Upper lobe of left lung (tissue), 6 donors: ENCODE measurements around the gene CDH5. TPM values are rescaled to one million over a fixed set of nuclear protein-coding genes. Genes with fewer than 3 reads are reported as not detected.
A peak's percentile ranks its signal among the peaks of the same experiment; 100 is the strongest.

Experiments used
- ATAC-seq, 2 donors: fragments of 200-7000 bp; cut with Tn5 transposase; one replicate each; pipeline ENCODE4 v1.9.1; 2022; ENCODE audit warnings: mild to moderate bottlenecking in 2 of 2, moderate library complexity in 2 of 2; ENCODE audit not compliant: low FRiP score in 2 of 2
- DNase-seq, 2 donors: peaks; one replicate each; pipeline ENCODE4 v3.0.0-alpha.2; 2019 to 2020
- H3K27ac ChIP-seq, 4 donors: fragments of 200-600 bp; sonication (generic); one replicate each; pipeline ENCODE4 v1.5.1; 2016 to 2019
- H3K27me3 ChIP-seq, 4 donors: fragments of 200-600 bp; sonication (generic); one replicate each; pipeline ENCODE4 v1.5.1; 2017 to 2019
- H3K36me3 ChIP-seq, 4 donors: fragments of 200-600 bp; sonication (generic); one replicate each; pipeline ENCODE4 v1.5.1; 2016 to 2019
- H3K4me1 ChIP-seq, 4 donors: fragments of 200-600 bp; sonication (generic); one replicate each; pipeline ENCODE4 v1.5.1; 2018 to 2019
- H3K4me3 ChIP-seq, 4 donors: fragments of 200-600 bp; sonication (generic); one replicate each; pipeline ENCODE4 v1.5.1; 2017 to 2019; ENCODE audit warnings: mild to moderate bottlenecking in 2 of 4, moderate library complexity in 1 of 4
- H3K9me3 ChIP-seq, 4 donors: fragments of 200-600 bp; sonication (generic); one replicate each; pipeline ENCODE4 v1.5.1; 2018 to 2019
- EP300 ChIP-seq, 4 donors: sonication (generic); formaldehyde crosslinking; IDR thresholded peaks; one replicate each; pipeline ENCODE4 v1.5.1; 2017; ENCODE audit warnings: antibody characterized with exemption in 4 of 4, control low read depth in 2 of 4
- POLR2A ChIP-seq, 4 donors: fragments of 450-650 bp; IDR thresholded peaks; one replicate each; pipeline ENCODE4 v1.5.1; 2016 to 2017; ENCODE audit warnings: antibody characterized with exemption in 4 of 4, mild to moderate bottlenecking in 2 of 4
- POLR2AphosphoS5 ChIP-seq, 2 donors: sonication (generic); formaldehyde crosslinking; IDR thresholded peaks; one replicate each; pipeline ENCODE4 v1.5.1; 2017; ENCODE audit warnings: antibody characterized with exemption in 2 of 2
- WGBS, 2 donors: methylation state at CpG; one replicate each; pipeline ENCODE4 v1.1.5; 2017 to 2018; 5-methylcytosine and 5-hydroxymethylcytosine counted together
- total RNA-seq, 6 donors: library from RNA; depleted of rRNA in 4 of 6; stranded (reverse); fragments of >200 nt in 4 of 6; gene quantifications; one replicate each; pipeline versions ENCODE4 v1.1.0 to v1.2.1, GENCODE V29; 2016 to 2021
- TF ChIP-seq, protein P1 (sequence below), 6 experiments: fragments of 450-650 bp in 4 of 6; fragments of 200-600 bp in 2 of 6; sonication (generic) in 2 of 6; IDR thresholded peaks; one replicate each; pipeline ENCODE4 v1.5.1; 2016 to 2019; ENCODE audit warnings: antibody characterized with exemption in 6 of 6
- donor health status: DM: no; HTN: no; CAD: no; lungs with moderate emphysema.
- donor health status: DM: no; HTN: yes; CAD: no; lungs with severe emphysema.

The CDH5 gene
- total RNA-seq, 6 donors from 2014 or later = 54.5 to 146 (median 89.8) TPM

GRCh38 chr16:66402166-66402565 is 35.7 kb downstream of the CDH5 start:
- DNase-seq (no peak), ATAC-seq (no peak)
- Histone ChIP-seq H3K27ac (no peak overlapping the region), H3K4me1 (peaks cover 5 to 12% (median 8%) of the 10 kb centered on the region in 4 donors), H3K27me3 (no peaks in the 10 kb centered on the region), H3K4me3 (no peak overlapping the region), H3K36me3 (peaks cover 0 to 60% (median 15%) of the 10 kb centered on the region in 4 donors), H3K9me3 (no peaks in the 10 kb centered on the region)
- 84 to 100% methylated on average over 4 of the region's 12 CpGs for WGBS, 2 donors
- TF ChIP-seq EP300 (IDR thresholded peaks at IDR 0.05) (no peak), POLR2AphosphoS5 (IDR thresholded peaks at IDR 0.05) (no peak), POLR2A (IDR thresholded peaks at IDR 0.05) (no peak)
- TF ChIP-seq, protein P1, sequence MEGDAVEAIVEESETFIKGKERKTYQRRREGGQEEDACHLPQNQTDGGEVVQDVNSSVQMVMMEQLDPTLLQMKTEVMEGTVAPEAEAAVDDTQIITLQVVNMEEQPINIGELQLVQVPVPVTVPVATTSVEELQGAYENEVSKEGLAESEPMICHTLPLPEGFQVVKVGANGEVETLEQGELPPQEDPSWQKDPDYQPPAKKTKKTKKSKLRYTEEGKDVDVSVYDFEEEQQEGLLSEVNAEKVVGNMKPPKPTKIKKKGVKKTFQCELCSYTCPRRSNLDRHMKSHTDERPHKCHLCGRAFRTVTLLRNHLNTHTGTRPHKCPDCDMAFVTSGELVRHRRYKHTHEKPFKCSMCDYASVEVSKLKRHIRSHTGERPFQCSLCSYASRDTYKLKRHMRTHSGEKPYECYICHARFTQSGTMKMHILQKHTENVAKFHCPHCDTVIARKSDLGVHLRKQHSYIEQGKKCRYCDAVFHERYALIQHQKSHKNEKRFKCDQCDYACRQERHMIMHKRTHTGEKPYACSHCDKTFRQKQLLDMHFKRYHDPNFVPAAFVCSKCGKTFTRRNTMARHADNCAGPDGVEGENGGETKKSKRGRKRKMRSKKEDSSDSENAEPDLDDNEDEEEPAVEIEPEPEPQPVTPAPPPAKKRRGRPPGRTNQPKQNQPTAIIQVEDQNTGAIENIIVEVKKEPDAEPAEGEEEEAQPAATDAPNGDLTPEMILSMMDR (IDR thresholded peaks at IDR 0.05) = no peak

DNA sequence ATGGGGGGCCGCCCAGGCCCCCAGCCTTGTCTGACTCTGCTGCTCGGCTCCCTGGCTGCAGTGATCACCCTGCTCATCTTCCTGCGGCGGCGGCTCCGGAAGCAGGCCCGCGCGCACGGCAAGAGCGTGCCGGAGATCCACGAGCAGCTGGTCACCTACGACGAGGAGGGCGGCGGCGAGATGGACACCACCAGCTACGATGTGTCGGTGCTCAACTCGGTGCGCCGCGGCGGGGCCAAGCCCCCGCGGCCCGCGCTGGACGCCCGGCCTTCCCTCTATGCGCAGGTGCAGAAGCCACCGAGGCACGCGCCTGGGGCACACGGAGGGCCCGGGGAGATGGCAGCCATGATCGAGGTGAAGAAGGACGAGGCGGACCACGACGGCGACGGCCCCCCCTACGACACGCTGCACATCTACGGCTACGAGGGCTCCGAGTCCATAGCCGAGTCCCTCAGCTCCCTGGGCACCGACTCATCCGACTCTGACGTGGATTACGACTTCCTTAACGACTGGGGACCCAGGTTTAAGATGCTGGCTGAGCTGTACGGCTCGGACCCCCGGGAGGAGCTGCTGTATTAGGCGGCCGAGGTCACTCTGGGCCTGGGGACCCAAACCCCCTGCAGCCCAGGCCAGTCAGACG is 36.2 kb downstream of the CDH5 start:
- Histone ChIP-seq H3K9me3 (no peaks in the 10 kb centered on the region), H3K27me3 (no peaks in the 10 kb centered on the region), H3K4me1 (peaks cover 8 to 16% (median 10%) of the 10 kb centered on the region in 4 donors), H3K36me3 (peaks cover 0 to 55% (median 15%) of the 10 kb centered on the region in 4 donors), H3K4me3 (no peak overlapping the region), H3K27ac (no peak overlapping the region)
- WGBS, 2 donors = 84 to 91% methylated on average over 12 to 53 of the region's 61 CpGs
- no peak for ATAC-seq
- peak in 1 of 2 donors; percentile 79 for DNase-seq
- TF ChIP-seq, protein P1 (IDR thresholded peaks at IDR 0.05) = no peak
- TF ChIP-seq EP300 (IDR thresholded peaks at IDR 0.05) (no peak), POLR2A (IDR thresholded peaks at IDR 0.05) (no peak), POLR2AphosphoS5 (IDR thresholded peaks at IDR 0.05) (no peak)

DNA sequence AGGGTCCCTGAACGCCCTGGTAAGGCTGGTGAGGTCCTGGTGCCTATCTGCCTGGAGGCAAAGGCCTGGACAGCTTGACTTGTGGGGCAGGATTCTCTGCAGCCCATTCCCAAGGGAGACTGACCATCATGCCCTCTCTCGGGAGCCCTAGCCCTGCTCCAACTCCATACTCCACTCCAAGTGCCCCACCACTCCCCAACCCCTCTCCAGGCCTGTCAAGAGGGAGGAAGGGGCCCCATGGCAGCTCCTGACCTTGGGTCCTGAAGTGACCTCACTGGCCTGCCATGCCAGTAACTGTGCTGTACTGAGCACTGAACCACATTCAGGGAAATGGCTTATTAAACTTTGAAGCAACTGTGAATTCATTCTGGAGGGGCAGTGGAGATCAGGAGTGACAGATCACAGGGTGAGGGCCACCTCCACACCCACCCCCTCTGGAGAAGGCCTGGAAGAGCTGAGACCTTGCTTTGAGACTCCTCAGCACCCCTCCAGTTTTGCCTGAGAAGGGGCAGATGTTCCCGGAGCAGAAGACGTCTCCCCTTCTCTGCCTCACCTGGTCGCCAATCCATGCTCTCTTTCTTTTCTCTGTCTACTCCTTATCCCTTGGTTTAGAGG is 37.1 kb downstream of the CDH5 start:
- ATAC-seq (no peak), DNase-seq (no peak)
- H3K27me3 ChIP-seq = no peaks in the 10 kb centered on the region
- H3K4me3 ChIP-seq = no peak overlapping the region
- WGBS, 2 donors = 78 to 93% methylated on average over 4 to 5 of the region's 5 CpGs
- no peaks in the 10 kb centered on the region for H3K9me3 ChIP-seq
- TF ChIP-seq, protein P1 (IDR thresholded peaks at IDR 0.05) = no peak
- TF ChIP-seq POLR2AphosphoS5 (IDR thresholded peaks at IDR 0.05) (no peak), EP300 (IDR thresholded peaks at IDR 0.05) (no peak), POLR2A (IDR thresholded peaks at IDR 0.05) (no peak)
- no peak overlapping the region for H3K27ac ChIP-seq
- peaks cover 17 to 25% (median 19%) of the 10 kb centered on the region in 4 donors for H3K4me1 ChIP-seq
- H3K36me3 ChIP-seq = peaks cover 0 to 45% (median 11%) of the 10 kb centered on the region in 4 donors

DNA sequence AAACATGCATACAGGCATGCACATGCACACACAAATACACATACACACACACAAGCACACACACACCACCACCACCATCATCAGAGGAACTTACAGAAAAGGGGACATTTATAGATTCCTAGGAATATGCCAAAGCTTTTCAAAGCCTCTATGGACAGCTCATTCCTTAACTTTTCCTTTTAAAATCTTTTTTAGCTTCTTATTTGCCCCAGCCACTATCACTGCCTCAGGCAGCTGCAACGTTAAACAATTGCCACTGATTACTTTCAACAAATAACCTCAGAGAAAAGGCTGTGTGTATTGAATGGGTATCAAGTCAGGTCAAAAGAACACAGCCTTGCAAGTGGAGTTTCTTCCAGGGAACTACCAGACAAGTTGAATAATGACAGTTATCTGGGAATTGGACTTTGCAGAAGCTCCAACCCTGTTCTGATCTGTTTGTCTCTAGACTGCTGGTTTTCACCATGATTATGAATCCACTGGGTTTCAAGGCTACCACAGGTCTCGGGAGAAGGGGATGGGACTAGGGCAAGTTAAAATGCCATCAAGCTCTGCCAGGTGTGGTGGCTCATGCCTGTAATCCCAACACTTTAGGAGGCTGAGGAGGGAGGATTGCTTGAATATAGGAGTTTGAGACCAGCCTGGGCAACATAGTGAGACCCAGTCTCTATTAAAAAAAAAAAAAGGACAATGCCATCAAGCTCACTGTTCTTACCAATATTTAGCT is 38.7 kb downstream of the CDH5 start:
- TF ChIP-seq POLR2AphosphoS5 (IDR thresholded peaks at IDR 0.05) (no peak), EP300 (IDR thresholded peaks at IDR 0.05) (no peak), POLR2A (IDR thresholded peaks at IDR 0.05) (no peak)
- TF ChIP-seq, protein P1 (IDR thresholded peaks at IDR 0.05) = no peak
- DNase-seq (no peak), ATAC-seq (no peak)
- H3K4me1 ChIP-seq = peaks cover 18 to 29% (median 28%) of the 10 kb centered on the region in 4 donors
- H3K27me3 ChIP-seq = no peaks in the 10 kb centered on the region
- H3K36me3 ChIP-seq = peaks cover 0 to 32% (median 11%) of the 10 kb centered on the region in 4 donors
- H3K9me3 ChIP-seq = no peaks in the 10 kb centered on the region
- no peak overlapping the region for H3K4me3 ChIP-seq
- WGBS, 2 donors = 71 to 74% methylated on average over 2 of the region's 2 CpGs
- no peak overlapping the region for H3K27ac ChIP-seq
